Peyer's patch (tissue), 4 donors: Measurements from ENCODE around the gene MYBBP1A. TPM values are rescaled to one million over a fixed set of nuclear protein-coding genes. Genes with fewer than 3 reads are reported as not detected.

Experiments used
- DNase-seq, 3 donors: peaks; one replicate each; pipeline ENCODE4 v3.0.0-alpha.2; 2017 to 2019
- H3K27ac ChIP-seq, 4 donors: fragments of 200-600 bp; sonication (generic); one replicate each; pipeline ENCODE4 v1.5.1; 2016 to 2019
- H3K27me3 ChIP-seq, 2 donors: fragments of 200-600 bp; sonication (generic); one replicate each; pipeline ENCODE4 v1.5.1; 2019
- H3K36me3 ChIP-seq, 3 donors: fragments of 200-600 bp; sonication (generic); one replicate each; pipeline ENCODE4 v1.5.1; 2016 to 2019
- H3K4me1 ChIP-seq, 4 donors: fragments of 200-600 bp; sonication (generic); one replicate each; pipeline ENCODE4 v1.5.1; 2016 to 2019
- H3K4me3 ChIP-seq, 4 donors: fragments of 200-600 bp; sonication (generic); 1 replicate in 3 of 4; 2 replicates in 1 of 4; pipeline ENCODE4 v1.5.1; 2016 to 2019; ENCODE audit warnings: mild to moderate bottlenecking in 1 of 4
- H3K9me3 ChIP-seq, 4 donors: fragments of 200-600 bp; sonication (generic); one replicate each; pipeline ENCODE4 v1.5.1; 2016 to 2019; ENCODE audit warnings: mild to moderate bottlenecking in 1 of 4
- POLR2A ChIP-seq, 2 donors: fragments of 450-650 bp; IDR thresholded peaks; one replicate each; pipeline ENCODE4 v1.5.1; 2017; ENCODE audit warnings: antibody characterized with exemption in 2 of 2, mild to moderate bottlenecking in 2 of 2, moderate library complexity in 2 of 2
- total RNA-seq, 4 donors: library from RNA; depleted of rRNA; stranded (reverse); fragments of >200 nt; gene quantifications; one replicate each; pipeline ENCODE4 v1.1.0, GENCODE V29; 2016
- TF ChIP-seq, protein P1 (sequence below), 6 experiments: fragments of 450-650 bp in 4 of 6; fragments of 200-600 bp in 2 of 6; sonication (generic) in 1 of 6; IDR thresholded peaks; one replicate each; pipeline ENCODE4 v1.5.1; 2017 to 2019; ENCODE audit warnings: antibody characterized with exemption in 6 of 6, mild to moderate bottlenecking in 3 of 6, moderate library complexity in 1 of 6

The MYBBP1A gene
- total RNA-seq, 4 donors from 2014 or later: 27.1 to 244 (median 91.2) TPM

DNA sequence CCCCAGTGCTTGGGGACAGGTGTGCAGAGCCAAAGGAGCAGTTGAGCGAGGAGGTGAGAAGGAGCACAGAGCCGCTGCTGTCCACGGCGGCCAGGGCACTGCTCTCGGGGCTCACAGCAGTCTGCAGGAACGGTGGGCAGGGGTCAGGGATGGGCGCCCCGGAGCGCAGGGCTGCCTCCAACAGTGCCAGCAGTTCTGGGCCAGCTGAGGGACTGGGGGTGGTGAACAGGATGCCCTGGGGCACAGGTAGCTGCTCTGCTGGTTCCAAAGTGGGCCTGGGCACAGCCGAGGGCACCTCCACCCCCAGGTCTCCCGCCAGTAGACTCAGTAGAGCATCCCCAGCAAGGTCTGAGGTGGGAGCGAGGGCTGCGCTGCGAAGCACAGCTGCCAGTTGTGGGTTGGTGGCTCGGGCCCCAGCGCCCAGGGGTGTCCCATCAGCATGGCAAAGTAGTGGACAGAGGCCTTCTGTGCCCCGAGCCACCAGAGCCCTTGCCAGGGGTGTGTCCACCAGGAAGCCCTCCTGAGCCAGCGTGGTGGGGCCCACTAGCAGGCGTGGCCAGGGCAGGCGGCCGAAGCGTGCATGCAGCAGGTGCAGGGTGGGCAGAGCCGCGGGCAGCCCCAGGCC is 3.3 kb upstream of the MYBBP1A start:
- H3K27me3 ChIP-seq: no peaks in the 10 kb centered on the region
- H3K9me3 ChIP-seq: no peaks in the 10 kb centered on the region
- H3K4me3 ChIP-seq: peak overlapping the region in 2 of 4 donors; percentile 45 to 52
- no peak for TF ChIP-seq POLR2A (IDR thresholded peaks at IDR 0.05)
- TF ChIP-seq, protein P1, sequence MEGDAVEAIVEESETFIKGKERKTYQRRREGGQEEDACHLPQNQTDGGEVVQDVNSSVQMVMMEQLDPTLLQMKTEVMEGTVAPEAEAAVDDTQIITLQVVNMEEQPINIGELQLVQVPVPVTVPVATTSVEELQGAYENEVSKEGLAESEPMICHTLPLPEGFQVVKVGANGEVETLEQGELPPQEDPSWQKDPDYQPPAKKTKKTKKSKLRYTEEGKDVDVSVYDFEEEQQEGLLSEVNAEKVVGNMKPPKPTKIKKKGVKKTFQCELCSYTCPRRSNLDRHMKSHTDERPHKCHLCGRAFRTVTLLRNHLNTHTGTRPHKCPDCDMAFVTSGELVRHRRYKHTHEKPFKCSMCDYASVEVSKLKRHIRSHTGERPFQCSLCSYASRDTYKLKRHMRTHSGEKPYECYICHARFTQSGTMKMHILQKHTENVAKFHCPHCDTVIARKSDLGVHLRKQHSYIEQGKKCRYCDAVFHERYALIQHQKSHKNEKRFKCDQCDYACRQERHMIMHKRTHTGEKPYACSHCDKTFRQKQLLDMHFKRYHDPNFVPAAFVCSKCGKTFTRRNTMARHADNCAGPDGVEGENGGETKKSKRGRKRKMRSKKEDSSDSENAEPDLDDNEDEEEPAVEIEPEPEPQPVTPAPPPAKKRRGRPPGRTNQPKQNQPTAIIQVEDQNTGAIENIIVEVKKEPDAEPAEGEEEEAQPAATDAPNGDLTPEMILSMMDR (IDR thresholded peaks at IDR 0.05): no peak
- H3K27ac ChIP-seq: peak overlapping the region in 1 of 4 donors; percentile 84
- H3K36me3 ChIP-seq: no peaks in the 10 kb centered on the region
- no peak for DNase-seq
- peaks cover 0 to 35% (median 10%) of the 10 kb centered on the region in 4 donors for H3K4me1 ChIP-seq

DNA sequence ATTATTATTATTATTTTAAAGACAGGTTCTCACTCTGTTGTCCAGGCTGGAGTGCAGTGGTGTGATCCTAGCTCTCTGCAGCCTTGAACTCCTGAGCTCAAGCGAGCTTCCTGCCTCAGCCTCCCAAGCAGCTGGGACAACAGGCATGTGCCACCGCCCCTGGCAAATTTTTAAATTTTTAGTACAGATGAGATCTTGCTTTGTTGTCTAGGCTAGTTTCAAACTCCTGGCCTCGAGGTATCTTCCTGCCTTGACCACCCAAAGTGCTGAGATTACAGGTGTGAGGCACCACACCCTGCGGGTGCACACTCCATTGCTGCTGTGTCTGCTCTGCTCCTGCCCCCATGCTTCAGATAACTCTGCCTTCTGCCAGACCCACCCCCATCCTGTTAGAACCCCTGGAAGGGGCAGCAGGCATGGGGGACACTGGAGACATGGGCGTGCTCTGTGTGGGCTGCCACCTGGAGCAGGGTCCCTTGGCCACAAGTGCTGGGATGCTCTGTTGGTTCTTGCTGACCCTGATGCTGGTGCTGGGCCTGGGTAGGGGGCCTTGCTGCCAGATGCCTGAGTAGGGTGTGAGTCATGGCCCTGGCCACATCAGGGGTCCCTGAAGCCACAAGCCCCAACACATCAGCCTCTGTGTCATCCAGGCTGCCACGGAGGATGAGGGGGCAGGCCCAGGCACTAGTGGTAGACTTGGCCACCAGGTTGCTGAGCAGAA is 2.6 kb upstream of the MYBBP1A start:
- Histone ChIP-seq H3K4me1 (peaks cover 0 to 35% (median 10%) of the 10 kb centered on the region in 4 donors), H3K4me3 (no peak overlapping the region), H3K36me3 (peaks cover 0 to 7% (median 0%) of the 10 kb centered on the region in 3 donors), H3K9me3 (no peaks in the 10 kb centered on the region), H3K27ac (no peak overlapping the region), H3K27me3 (no peaks in the 10 kb centered on the region)
- TF ChIP-seq, protein P1 (IDR thresholded peaks at IDR 0.05): no peak
- TF ChIP-seq POLR2A (IDR thresholded peaks at IDR 0.05): no peak
- DNase-seq: no peak

DNA sequence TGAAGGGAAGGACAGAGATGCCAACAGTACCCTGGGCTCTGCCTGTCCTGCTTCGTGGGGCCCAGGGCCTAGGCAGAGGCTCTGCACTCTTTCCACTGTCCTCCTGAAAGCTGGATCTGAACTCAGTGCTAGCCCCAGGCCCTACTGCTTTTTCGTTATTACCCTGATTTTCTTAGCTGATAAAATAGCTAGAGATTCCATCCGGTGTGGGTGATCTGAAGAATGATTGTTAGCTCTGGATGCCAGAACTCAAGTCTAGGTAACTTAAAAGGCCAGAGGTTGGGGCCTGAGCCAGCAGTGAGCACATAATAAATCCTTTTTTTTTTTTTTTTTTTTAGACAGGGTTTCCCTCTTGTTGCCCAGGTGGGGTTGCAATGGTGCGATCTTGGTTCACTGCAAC is 1.8 kb upstream of the MYBBP1A start:
- no peak for TF ChIP-seq POLR2A (IDR thresholded peaks at IDR 0.05)
- TF ChIP-seq, protein P1 (IDR thresholded peaks at IDR 0.05): no peak
- Histone ChIP-seq H3K36me3 (peaks cover 0 to 15% (median 0%) of the 10 kb centered on the region in 3 donors), H3K4me1 (peaks cover 0 to 35% (median 9%) of the 10 kb centered on the region in 4 donors), H3K4me3 (no peak overlapping the region), H3K9me3 (no peaks in the 10 kb centered on the region), H3K27me3 (no peaks in the 10 kb centered on the region), H3K27ac (no peak overlapping the region)
- DNase-seq: no peak

DNA sequence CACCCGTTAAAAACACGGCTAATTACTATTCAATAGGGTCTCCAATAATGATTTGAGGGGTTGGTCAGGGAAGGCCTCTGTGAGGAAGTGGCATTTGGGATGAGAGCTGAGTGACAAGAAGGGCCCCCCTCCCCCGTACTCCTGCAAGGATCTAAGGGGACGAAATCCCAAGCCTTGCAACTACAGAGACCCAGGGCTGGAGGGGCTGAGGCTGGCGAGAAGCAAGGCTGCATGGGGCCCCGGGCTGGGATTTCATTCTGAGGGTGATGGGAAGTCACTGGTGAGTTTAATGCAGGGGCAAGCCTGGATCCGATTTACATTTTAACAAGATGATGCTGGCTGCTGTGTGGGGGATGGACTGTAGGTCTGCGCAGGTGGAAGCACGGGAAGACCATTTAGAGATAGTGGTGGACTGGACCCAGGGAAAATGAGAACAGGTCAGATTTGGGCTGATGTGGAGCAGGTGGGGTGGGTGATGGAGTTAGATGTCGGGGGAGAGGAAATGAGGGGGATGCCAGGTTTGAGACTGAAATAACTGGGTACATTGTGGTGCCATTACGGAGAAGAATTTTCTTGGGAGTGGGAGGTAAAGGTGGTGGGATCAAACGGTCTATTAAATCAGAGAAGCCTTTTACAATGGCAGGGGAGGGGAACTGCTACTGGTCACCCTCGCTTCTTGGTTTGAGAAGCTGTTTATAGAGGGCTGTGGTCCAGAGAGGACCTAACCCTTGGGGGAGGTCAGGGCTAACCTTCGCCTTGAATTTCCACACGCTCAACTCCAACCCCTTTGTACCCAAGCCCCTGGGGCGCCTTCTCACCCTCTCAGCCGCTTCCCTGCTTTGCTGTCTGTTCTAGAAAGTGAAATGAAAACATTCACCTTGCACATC is 932 bp upstream of the MYBBP1A start:
- Histone ChIP-seq H3K4me1 (peaks cover 0 to 29% (median 8%) of the 10 kb centered on the region in 4 donors), H3K4me3 (peak overlapping the region; percentile 69 to 83 (median 76)), H3K27me3 (no peaks in the 10 kb centered on the region), H3K27ac (peak overlapping the region; percentile 81 to 85 (median 82)), H3K9me3 (no peaks in the 10 kb centered on the region), H3K36me3 (peaks cover 0 to 23% (median 0%) of the 10 kb centered on the region in 3 donors)
- peak in 1 of 3 donors; percentile 47 for DNase-seq
- no peak for TF ChIP-seq POLR2A (IDR thresholded peaks at IDR 0.05)
- TF ChIP-seq, protein P1 (IDR thresholded peaks at IDR 0.05): no peak

DNA sequence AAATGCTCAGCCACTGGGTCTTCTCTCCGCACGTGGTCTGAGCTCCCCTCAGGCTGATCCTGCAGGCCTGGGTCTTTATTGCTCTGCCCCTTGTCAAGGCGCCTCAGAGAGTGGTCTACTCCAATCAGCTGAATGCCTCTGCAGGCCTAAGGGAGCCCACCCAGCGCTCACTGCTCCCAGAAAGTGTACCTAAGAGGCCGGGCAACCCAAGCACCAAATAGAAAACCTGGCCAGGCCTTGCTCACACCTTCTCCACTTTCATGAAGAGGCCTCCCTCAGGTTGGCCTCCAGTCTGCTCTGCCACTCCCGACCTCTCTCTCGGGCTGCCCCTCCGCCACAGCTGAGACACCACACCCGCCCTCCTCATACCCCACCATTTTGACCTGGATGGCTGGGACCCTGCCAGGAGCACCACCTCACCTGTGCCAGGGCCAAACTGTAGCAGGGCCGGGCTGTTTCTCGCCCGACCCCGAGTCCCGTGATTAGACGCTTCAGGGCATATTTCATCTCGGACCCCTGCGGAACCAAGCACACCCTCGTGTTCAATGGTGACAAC is 665 bp downstream of the MYBBP1A start:
- H3K4me1 ChIP-seq: peaks cover 0 to 23% (median 8%) of the 10 kb centered on the region in 4 donors
- DNase-seq: peak in 1 of 3 donors; percentile 51
- peak overlapping the region in 2 of 4 donors; percentile 82 to 83 for H3K27ac ChIP-seq
- peak overlapping the region; percentile 69 to 83 (median 76) for H3K4me3 ChIP-seq
- H3K27me3 ChIP-seq: no peaks in the 10 kb centered on the region
- H3K9me3 ChIP-seq: no peaks in the 10 kb centered on the region
- no peak for TF ChIP-seq POLR2A (IDR thresholded peaks at IDR 0.05)
- TF ChIP-seq, protein P1 (IDR thresholded peaks at IDR 0.05): no peak
- H3K36me3 ChIP-seq: peaks cover 0 to 39% (median 0%) of the 10 kb centered on the region in 3 donors
